Thymus (tissue), 11 donors: ENCODE measurements around the gene TCF7. TPM values are rescaled to one million over a fixed set of nuclear protein-coding genes. Genes with fewer than 3 reads are reported as not detected.

Source experiments
- DNase-seq, 9 donors: peaks; one replicate each; pipeline ENCODE4 v3.0.0-alpha.2; 2013; ENCODE audit warnings: low spot score in 9 of 9, low read depth in 6 of 9, missing footprints in 1 of 9
- H3K27ac ChIP-seq, 2 donors: one replicate each; pipeline ENCODE4 v1.5.1; 2013; ENCODE audit warnings: control low read depth in 1 of 2, low read depth in 1 of 2, low read length in 1 of 2, mild to moderate bottlenecking in 1 of 2, moderate library complexity in 1 of 2
- H3K27me3 ChIP-seq, 2 donors: one replicate each; pipeline ENCODE4 v1.5.1; 2013; ENCODE audit warnings: low read length in 1 of 2; ENCODE audit not compliant: control insufficient read depth in 2 of 2, insufficient read depth in 1 of 2
- H3K36me3 ChIP-seq, 2 donors: one replicate each; pipeline ENCODE4 v1.5.1; 2013; ENCODE audit warnings: low read length in 1 of 2, mild to moderate bottlenecking in 1 of 2, moderate library complexity in 1 of 2; ENCODE audit not compliant: control insufficient read depth in 2 of 2, insufficient read depth in 2 of 2
- H3K4me1 ChIP-seq, 2 donors: one replicate each; pipeline ENCODE4 v1.5.1; 2013; ENCODE audit warnings: low read length in 2 of 2; ENCODE audit not compliant: control insufficient read depth in 2 of 2, insufficient read depth in 2 of 2
- H3K4me3 ChIP-seq, 2 donors: one replicate each; pipeline ENCODE4 v1.5.1; 2013; ENCODE audit warnings: low read length in 2 of 2, control low read depth in 1 of 2, mild to moderate bottlenecking in 1 of 2
- H3K9me3 ChIP-seq, 2 donors: one replicate each; pipeline ENCODE4 v1.5.1; 2013; ENCODE audit warnings: low read length in 1 of 2, mild to moderate bottlenecking in 1 of 2; ENCODE audit not compliant: control insufficient read depth in 2 of 2, insufficient read depth in 1 of 2
- WGBS: extraction: QIAGEN DNeasy Blood & Tissue Kit; methylation state at CpG from one replicate; pipeline ENCODE4 v1.1.7; 2013; 5-methylcytosine and 5-hydroxymethylcytosine counted together
- polyA plus RNA-seq: library from polyadenylated mRNA; stranded (reverse); fragments of 200-250 nt; gene quantifications from one replicate; pipeline ENCODE4 v1.2.3, GENCODE V29; 2013
- total RNA-seq: library from RNA; stranded (reverse); fragments of 120-200 nt; gene quantifications from one replicate; pipeline ENCODE4 v1.2.4, GENCODE V29; 2013
- donor health status: healthy.

The TCF7 gene
- total and polyA plus RNA-seq, 2 donors, result 247 to 265 TPM

- Histone ChIP-seq H3K4me3 (no peak overlapping the region), H3K27me3 (no peaks in the 10 kb centered on the region), H3K9me3 (peaks cover 0 to 4% of the 10 kb centered on the region in 2 donors), H3K4me1 (peaks cover 70 to 100% of the 10 kb centered on the region in 2 donors), H3K27ac (peak overlapping the region; percentile 86 to 91), H3K36me3 (peaks cover 98% of the 10 kb centered on the region in 2 donors)
- 75% methylated on average over 2 of the region's 2 CpGs for WGBS
- peak in 1 of 9 donors; percentile 35 for DNase-seq
Observed at GRCh38 chr5:134136221-134136631, 21.7 kb downstream of the TCF7 start.

GRCh38 chr5:134136771-134137170, 22.3 kb downstream of the TCF7 start:
- H3K4me1 ChIP-seq, result peaks cover 64 to 100% of the 10 kb centered on the region in 2 donors
- peak in 1 of 9 donors; percentile 16 for DNase-seq
- no peak overlapping the region for H3K4me3 ChIP-seq
- no peaks in the 10 kb centered on the region for H3K27me3 ChIP-seq
- peaks cover 0 to 4% of the 10 kb centered on the region in 2 donors for H3K9me3 ChIP-seq
- 89% methylated on average over 7 of the region's 7 CpGs for WGBS
- peaks cover 98% of the 10 kb centered on the region in 2 donors for H3K36me3 ChIP-seq
- H3K27ac ChIP-seq, result peak overlapping the region; percentile 86 to 91

- peak in 3 of 9 donors; percentile 8 to 35 (median 21) for DNase-seq
- Histone ChIP-seq H3K9me3 (peaks cover 0 to 4% of the 10 kb centered on the region in 2 donors), H3K27ac (peak overlapping the region; percentile 86 to 91), H3K27me3 (no peaks in the 10 kb centered on the region), H3K4me1 (peaks cover 46 to 99% of the 10 kb centered on the region in 2 donors), H3K4me3 (no peak overlapping the region), H3K36me3 (peaks cover 98 to 100% of the 10 kb centered on the region in 2 donors)
- WGBS, result 95% methylated on average over 3 of the region's 3 CpGs
Observed at GRCh38 chr5:134138416-134139376, 24.2 kb downstream of the TCF7 start.

- Histone ChIP-seq H3K27me3 (no peaks in the 10 kb centered on the region), H3K27ac (peak overlapping the region; percentile 70 to 91), H3K4me1 (peaks cover 41 to 98% of the 10 kb centered on the region in 2 donors), H3K4me3 (no peak overlapping the region), H3K36me3 (peaks cover 98 to 100% of the 10 kb centered on the region in 2 donors), H3K9me3 (peaks cover 0 to 4% of the 10 kb centered on the region in 2 donors)
- 97% methylated on average over 4 of the region's 4 CpGs for WGBS
- DNase-seq, result peak in 2 of 9 donors; percentile 6 to 13
Observed at GRCh38 chr5:134139377-134139851, 24.9 kb downstream of the TCF7 start.

- WGBS, result 90% methylated on average over 8 of the region's 8 CpGs
- H3K27ac ChIP-seq, result peak overlapping the region; percentile 21 to 91
- peaks cover 98 to 100% of the 10 kb centered on the region in 2 donors for H3K36me3 ChIP-seq
- peak in 3 of 9 donors; percentile 8 to 22 (median 12) for DNase-seq
- no peak overlapping the region for H3K4me3 ChIP-seq
- H3K27me3 ChIP-seq, result no peaks in the 10 kb centered on the region
- H3K9me3 ChIP-seq, result peaks cover 0 to 4% of the 10 kb centered on the region in 2 donors
- peaks cover 36 to 98% of the 10 kb centered on the region in 2 donors for H3K4me1 ChIP-seq
Observed at GRCh38 chr5:134139891-134140469, 25.5 kb downstream of the TCF7 start.

- Histone ChIP-seq H3K4me3 (no peak overlapping the region), H3K4me1 (peaks cover 29 to 98% of the 10 kb centered on the region in 2 donors), H3K36me3 (peaks cover 98 to 100% of the 10 kb centered on the region in 2 donors), H3K27me3 (no peaks in the 10 kb centered on the region), H3K9me3 (peaks cover 0 to 4% of the 10 kb centered on the region in 2 donors), H3K27ac (peak overlapping the region; percentile 21 to 91)
- WGBS, result 39% methylated on average over 8 of the region's 8 CpGs
- peak in 3 of 9 donors; percentile 58 to 79 (median 63) for DNase-seq
Observed at GRCh38 chr5:134140530-134141201, 26.2 kb downstream of the TCF7 start.

GRCh38 chr5:134141331-134142050, 27.0 kb downstream of the TCF7 start:
- H3K4me1 ChIP-seq, result peaks cover 20 to 98% of the 10 kb centered on the region in 2 donors
- 94% methylated on average over 9 of the region's 9 CpGs for WGBS
- H3K27ac ChIP-seq, result peak overlapping the region; percentile 21 to 91
- no peaks in the 10 kb centered on the region for H3K27me3 ChIP-seq
- no peak overlapping the region for H3K4me3 ChIP-seq
- DNase-seq, result peak in 3 of 9 donors; percentile 4 to 32 (median 12)
- H3K36me3 ChIP-seq, result peaks cover 98 to 100% of the 10 kb centered on the region in 2 donors
- peaks cover 0 to 4% of the 10 kb centered on the region in 2 donors for H3K9me3 ChIP-seq

GRCh38 chr5:134142052-134142451, 27.6 kb downstream of the TCF7 start:
- DNase-seq, result peak in 1 of 9 donors; percentile 2
- H3K4me3 ChIP-seq, result no peak overlapping the region
- peak overlapping the region; percentile 21 to 91 for H3K27ac ChIP-seq
- peaks cover 15 to 98% of the 10 kb centered on the region in 2 donors for H3K4me1 ChIP-seq
- H3K27me3 ChIP-seq, result no peaks in the 10 kb centered on the region
- peaks cover 98 to 100% of the 10 kb centered on the region in 2 donors for H3K36me3 ChIP-seq
- H3K9me3 ChIP-seq, result peaks cover 0 to 4% of the 10 kb centered on the region in 2 donors
- WGBS, result 92% methylated on average over 5 of the region's 5 CpGs
